ENCODE data around the gene OR2B3.

OR2B3 gene

DNA sequence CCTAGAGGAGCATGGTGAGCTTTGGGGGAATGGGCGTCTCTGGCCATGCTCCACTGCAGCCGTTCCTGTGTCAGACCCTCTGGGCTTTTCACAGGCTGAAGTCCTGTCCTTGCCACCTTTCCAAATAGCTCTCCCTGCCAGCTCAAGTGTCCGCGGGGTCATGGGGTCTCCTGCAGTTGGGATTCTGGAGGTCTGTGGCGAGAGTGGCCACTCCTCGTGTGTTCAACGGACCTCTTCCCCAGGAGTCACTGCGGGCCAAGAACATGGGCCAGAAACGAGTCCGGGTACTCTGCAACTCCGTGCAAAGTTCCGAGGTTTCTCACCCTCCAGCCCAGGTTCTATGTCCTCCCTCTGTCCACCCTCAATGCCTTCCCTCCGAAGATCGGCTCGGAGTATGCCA, 4.7 kb downstream of the OR2B3 start:
- Histone ChIP-seq H3K9me3 (ENCODE audit: control insufficient read depth, low read length) (no peaks in the 10 kb centered on the region), H3K27me3 (replicated peaks; ENCODE audit: control insufficient read depth, insufficient read depth, low read length, poor library complexity, severe bottlenecking) (no peaks in the 10 kb centered on the region), H3K4me1 (ENCODE audit: control insufficient read depth, insufficient read depth, low read length, poor library complexity, severe bottlenecking) (no peaks in the 10 kb centered on the region), H3K4me3 (ENCODE audit: insufficient read depth, low read depth, low read length, poor library complexity, severe bottlenecking) (no peak overlapping the region), H3K36me3 (ENCODE audit: control insufficient read depth, insufficient read depth, low read length) (no peaks in the 10 kb centered on the region), H3K27ac (ENCODE audit: insufficient read depth, low read length, poor library complexity, severe bottlenecking) (no peak overlapping the region)
- DNase-seq: no peak

DNA sequence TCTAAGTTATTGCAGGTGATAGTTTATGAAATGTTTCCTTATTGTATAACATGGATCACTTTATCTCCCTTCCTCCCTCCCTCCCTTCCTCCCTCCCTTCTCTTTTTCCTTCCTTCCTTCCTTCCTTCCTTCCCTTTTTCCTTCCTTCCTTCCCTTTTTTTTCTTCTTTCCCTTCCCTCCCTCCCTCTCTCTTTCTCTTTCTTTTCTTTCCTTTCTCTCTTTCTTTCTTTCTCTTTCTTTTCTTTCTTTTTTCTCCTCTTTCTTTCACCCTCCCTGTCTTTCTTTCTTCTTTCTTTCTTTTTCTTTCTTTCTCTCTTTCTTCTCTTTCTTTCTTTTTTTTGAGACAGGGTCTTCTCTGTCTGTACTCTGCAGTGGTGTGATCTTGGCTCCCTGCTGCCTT, 5.8 kb downstream of the OR2B3 start:
- Histone ChIP-seq H3K27ac (ENCODE audit: insufficient read depth, low read length, poor library complexity, severe bottlenecking) (no peak overlapping the region), H3K4me1 (ENCODE audit: control insufficient read depth, insufficient read depth, low read length, poor library complexity, severe bottlenecking) (no peaks in the 10 kb centered on the region), H3K9me3 (ENCODE audit: control insufficient read depth, low read length) (no peaks in the 10 kb centered on the region), H3K27me3 (replicated peaks; ENCODE audit: control insufficient read depth, insufficient read depth, low read length, poor library complexity, severe bottlenecking) (no peaks in the 10 kb centered on the region), H3K4me3 (ENCODE audit: insufficient read depth, low read depth, low read length, poor library complexity, severe bottlenecking) (no peak overlapping the region), H3K36me3 (ENCODE audit: control insufficient read depth, insufficient read depth, low read length) (no peaks in the 10 kb centered on the region)
- no peak for DNase-seq

DNA sequence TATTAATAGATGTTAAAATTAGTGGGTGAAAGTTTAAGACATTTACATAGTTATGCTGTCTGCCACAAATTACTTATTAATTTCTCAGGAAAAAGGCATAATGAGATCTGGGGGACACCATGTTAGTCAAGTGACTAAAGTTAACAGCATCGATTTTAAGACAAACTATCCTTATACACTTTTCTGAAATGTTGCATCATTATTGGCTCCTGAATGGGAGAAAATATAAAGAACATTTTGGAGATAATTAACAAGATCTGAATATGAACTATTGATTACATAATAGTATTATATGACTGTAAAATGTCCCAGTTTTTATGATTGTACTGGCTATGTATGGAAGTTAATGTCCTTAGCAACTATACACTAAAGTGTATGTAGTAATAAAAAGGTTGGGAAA, 7.9 kb downstream of the OR2B3 start:
- H3K27me3 ChIP-seq (replicated peaks; ENCODE audit: control insufficient read depth, insufficient read depth, low read length, poor library complexity, severe bottlenecking): no peaks in the 10 kb centered on the region
- no peaks in the 10 kb centered on the region for H3K4me1 ChIP-seq (ENCODE audit: control insufficient read depth, insufficient read depth, low read length, poor library complexity, severe bottlenecking)
- no peak overlapping the region for H3K27ac ChIP-seq (ENCODE audit: insufficient read depth, low read length, poor library complexity, severe bottlenecking)
- no peaks in the 10 kb centered on the region for H3K9me3 ChIP-seq (ENCODE audit: control insufficient read depth, low read length)
- H3K4me3 ChIP-seq (ENCODE audit: insufficient read depth, low read depth, low read length, poor library complexity, severe bottlenecking): no peak overlapping the region
- DNase-seq: no peak
- H3K36me3 ChIP-seq (ENCODE audit: control insufficient read depth, insufficient read depth, low read length): no peaks in the 10 kb centered on the region

DNA sequence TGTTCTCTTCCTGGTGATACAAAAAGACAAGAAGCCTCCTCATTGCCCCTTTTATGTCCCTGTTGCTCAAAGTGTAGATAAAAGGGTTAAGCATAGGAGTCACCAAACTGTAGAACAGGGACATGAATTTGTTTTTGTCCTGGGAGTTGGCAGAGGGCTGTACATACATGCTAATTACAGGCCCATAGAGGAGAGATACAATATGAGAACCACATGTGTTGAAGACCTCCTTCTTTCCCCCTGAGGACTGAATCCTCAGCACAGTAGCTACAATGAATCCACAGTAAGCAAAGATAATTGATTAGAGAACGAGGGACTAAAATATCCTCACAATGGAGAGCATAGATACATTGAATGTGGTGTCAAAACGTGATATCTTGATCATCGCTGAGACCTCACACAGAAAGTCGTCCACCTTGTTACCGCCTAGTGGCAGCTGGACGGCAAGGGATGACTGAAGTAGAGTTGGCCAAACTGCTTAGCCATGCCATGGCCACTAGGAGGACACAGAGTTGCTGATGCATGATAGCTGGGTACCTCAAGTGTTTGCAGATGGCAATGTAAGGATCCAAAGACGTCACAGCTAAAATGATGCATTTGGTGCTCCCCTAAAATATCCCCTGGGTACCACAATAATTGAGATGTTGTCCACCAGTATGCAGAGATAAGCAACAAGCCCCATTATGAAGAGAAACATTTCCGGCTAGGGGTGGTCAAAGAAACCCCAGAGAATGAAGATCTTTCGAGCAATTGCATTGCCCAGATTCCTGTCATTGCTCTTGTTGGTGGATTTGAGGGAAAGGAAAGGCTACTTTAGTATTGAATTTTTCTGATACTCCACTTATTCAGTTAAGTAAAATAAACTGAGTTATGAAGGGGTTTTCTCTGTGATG, 15.0 kb downstream of the OR2B3 start:
- no peak for DNase-seq
- Histone ChIP-seq H3K4me1 (ENCODE audit: control insufficient read depth, insufficient read depth, low read length, poor library complexity, severe bottlenecking) (no peaks in the 10 kb centered on the region), H3K4me3 (ENCODE audit: insufficient read depth, low read depth, low read length, poor library complexity, severe bottlenecking) (no peak overlapping the region), H3K36me3 (ENCODE audit: control insufficient read depth, insufficient read depth, low read length) (no peaks in the 10 kb centered on the region), H3K9me3 (ENCODE audit: control insufficient read depth, low read length) (no peaks in the 10 kb centered on the region), H3K27ac (ENCODE audit: insufficient read depth, low read length, poor library complexity, severe bottlenecking) (no peak overlapping the region), H3K27me3 (replicated peaks; ENCODE audit: control insufficient read depth, insufficient read depth, low read length, poor library complexity, severe bottlenecking) (peaks cover 4% of the 10 kb centered on the region)

DNA sequence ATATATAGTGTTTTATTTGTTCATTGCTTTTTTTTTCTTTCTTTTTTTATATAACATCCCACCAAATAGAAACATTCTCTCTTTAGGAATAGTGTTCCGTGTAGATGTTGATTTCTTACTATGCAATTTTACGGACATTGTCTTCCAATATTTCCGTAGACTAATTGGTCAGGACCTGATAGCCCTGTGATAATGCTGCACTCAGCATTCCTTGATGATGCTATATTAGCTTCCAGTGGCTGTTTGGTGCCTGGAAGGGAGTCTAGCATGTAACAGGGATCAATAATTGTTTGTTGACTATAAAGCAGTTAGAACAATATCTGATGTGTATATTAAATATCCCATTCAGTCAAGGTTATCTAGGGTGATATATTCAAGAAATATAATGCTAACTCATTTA, 35.4 kb downstream of the OR2B3 start:
- H3K27ac ChIP-seq (ENCODE audit: insufficient read depth, low read length, poor library complexity, severe bottlenecking): no peak overlapping the region
- H3K4me1 ChIP-seq (ENCODE audit: control insufficient read depth, insufficient read depth, low read length, poor library complexity, severe bottlenecking): no peaks in the 10 kb centered on the region
- no peak for DNase-seq
- H3K9me3 ChIP-seq (ENCODE audit: control insufficient read depth, low read length): no peaks in the 10 kb centered on the region
- H3K4me3 ChIP-seq (ENCODE audit: insufficient read depth, low read depth, low read length, poor library complexity, severe bottlenecking): no peak overlapping the region
- H3K27me3 ChIP-seq (replicated peaks; ENCODE audit: control insufficient read depth, insufficient read depth, low read length, poor library complexity, severe bottlenecking): peaks cover 4% of the 10 kb centered on the region
- no peaks in the 10 kb centered on the region for H3K36me3 ChIP-seq (ENCODE audit: control insufficient read depth, insufficient read depth, low read length)

DNA sequence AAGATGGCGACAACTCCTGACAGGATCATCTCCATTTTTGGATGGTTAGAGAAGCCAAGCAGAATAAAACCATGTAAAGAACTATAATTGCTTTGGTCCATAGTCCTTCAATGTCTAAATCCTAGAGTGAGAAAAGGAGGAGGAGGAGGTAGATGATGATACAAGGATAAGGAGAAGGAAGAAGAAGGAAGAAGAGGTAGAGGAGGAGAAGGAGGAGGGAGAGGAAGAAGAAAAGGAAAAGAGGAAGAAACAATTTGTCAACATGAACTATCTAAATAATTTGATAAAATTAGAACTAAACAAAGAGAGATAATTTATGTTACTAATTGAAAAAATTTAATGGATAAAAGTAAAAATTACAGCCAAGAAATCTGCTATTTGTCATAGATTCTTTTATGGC, 42.0 kb downstream of the OR2B3 start, which contains the start of gene OR2W1:
OR2W1 (minus strand) TSS at position 101 of the 400 bp plus-strand sequence; CDS start at position 101, 0 bp downstream.
- H3K4me3 ChIP-seq (ENCODE audit: insufficient read depth, low read depth, low read length, poor library complexity, severe bottlenecking): no peak within 1 kb of the TSS
- H3K4me1 ChIP-seq (ENCODE audit: control insufficient read depth, insufficient read depth, low read length, poor library complexity, severe bottlenecking): no peaks in the 10 kb centered on the region
- H3K27ac ChIP-seq (ENCODE audit: insufficient read depth, low read length, poor library complexity, severe bottlenecking): no peak within 1 kb of the TSS
- peaks cover 6% of the 10 kb centered on the region for H3K27me3 ChIP-seq (replicated peaks; ENCODE audit: control insufficient read depth, insufficient read depth, low read length, poor library complexity, severe bottlenecking)
- no peaks in the 10 kb centered on the region for H3K36me3 ChIP-seq (ENCODE audit: control insufficient read depth, insufficient read depth, low read length)
- H3K9me3 ChIP-seq (ENCODE audit: control insufficient read depth, low read length): no peaks in the 10 kb centered on the region
- no peak for DNase-seq
